ENCODE data around the gene TMEM79.
"Not testable (repeated sequence)": the region's sequence is repeated elsewhere in the genome, so short reads cannot be mapped to it uniquely, and the experiment has no call there.

The TMEM79 gene

DNA sequence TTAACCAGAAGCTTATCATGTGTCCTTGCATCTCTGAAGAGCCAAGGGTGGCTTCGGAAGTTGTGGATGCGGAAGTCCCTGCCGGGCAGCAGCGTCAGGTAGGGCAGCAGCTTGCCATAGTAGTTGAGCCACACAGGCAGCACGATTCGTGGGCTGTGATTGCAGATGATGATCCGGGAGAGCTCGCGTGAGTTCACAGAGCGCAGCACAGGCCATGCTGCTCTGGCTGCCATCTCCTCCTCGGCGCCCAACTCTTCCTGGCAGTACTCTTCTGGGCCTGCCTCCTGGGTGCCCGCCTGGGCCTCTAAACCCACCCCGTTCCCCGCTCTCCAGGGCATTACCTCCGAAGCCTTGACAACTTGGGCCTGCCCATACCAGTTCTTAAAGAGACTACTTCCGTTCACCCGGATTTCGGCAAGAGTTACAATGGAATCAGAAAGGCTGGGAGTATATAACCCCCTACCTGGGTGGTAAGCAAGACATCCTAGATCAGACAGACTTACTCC, 14.8 kb downstream of the TMEM79 start, which contains the start of gene VHLL:
VHLL (minus strand) TSS at position 456 of the 506 bp plus-strand sequence; CDS start at position 338, 118 bp downstream.
- DNase-seq (ENCODE audit: low read depth in 2 of 2, low spot score in 1 of 2), result no peak

DNA sequence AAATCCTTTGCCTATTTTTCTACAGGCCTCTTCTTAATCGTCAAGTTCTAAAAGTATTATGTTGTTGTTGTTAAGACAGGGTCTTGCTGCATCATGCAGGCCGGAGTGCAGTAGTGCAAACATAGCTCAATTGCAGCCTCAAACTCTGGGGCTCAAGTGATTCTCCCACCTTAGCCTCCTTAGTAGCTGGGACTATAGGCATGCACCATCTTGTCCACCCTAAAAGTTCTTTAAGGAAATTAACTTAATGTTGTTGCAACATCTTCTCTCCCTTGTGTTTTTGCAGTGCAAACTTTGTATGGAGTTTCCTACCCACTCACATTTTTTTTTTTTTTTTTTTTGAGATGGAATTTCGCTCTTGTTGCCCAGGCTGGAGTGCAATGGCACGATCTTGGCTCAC, 19.1 kb downstream of the TMEM79 start:
- no peak for DNase-seq (ENCODE audit: low read depth in 2 of 2, low spot score in 1 of 2)

DNA sequence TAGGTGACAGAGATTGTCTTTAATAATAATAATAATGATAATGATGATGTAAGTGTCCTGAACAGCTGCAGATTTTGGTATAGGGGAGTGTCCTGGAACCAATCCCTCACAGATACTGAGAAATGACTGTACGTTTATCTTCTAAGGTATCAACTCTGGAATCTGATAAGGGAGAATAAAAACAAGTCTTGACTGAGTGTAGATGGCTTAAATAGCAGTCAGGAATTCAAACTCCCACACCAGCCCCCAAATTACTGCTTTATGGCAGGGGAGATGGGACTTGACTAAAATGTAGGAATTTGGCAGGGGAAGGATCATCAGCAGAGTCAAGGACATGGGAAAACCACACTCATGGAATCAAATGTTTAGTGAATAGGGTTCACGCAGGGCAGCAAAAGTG, 21.1 kb downstream of the TMEM79 start:
- no peak for DNase-seq (ENCODE audit: low read depth in 2 of 2, low spot score in 1 of 2)

DNA sequence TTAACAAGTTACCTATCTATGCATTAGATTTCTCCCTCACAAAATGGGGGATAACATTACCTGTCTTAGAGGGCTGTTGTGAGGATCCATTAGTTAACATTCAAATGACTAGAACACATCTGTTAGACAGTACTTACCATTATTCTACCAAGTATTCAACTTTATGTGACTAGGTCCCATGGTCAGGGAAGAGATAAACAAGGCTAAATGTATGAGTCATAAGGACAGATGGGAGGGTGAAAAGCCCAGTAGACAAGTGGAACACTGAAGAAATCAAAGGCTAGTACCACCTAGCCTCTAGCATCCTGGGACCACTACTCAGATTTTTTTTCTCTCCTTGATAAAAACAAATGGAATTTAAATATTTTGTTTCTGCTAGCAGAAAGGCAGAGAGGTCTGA, 24.0 kb downstream of the TMEM79 start:
- no peak for DNase-seq (ENCODE audit: low read depth in 2 of 2, low spot score in 1 of 2)

DNA sequence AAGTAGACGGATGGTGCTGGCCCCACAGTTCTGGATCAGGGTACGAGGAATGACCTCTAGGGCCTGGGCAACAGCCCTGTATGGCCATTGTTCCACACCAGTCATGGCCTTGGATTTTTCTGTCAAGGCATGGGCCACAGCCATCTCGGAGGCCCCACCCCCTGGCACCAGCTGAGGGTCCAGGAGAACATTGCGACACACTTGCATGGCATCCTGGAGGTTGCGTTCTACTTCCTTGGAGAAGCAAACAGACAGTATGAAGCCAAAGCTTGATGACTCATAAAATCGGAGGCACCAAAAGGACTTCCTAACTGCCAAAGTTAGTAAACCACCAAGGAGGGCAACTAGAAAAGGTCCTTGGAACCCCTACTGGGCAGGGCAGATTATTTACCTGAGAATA, 26.8 kb downstream of the TMEM79 start:
- no peak for DNase-seq (ENCODE audit: low read depth in 2 of 2, low spot score in 1 of 2)

DNA sequence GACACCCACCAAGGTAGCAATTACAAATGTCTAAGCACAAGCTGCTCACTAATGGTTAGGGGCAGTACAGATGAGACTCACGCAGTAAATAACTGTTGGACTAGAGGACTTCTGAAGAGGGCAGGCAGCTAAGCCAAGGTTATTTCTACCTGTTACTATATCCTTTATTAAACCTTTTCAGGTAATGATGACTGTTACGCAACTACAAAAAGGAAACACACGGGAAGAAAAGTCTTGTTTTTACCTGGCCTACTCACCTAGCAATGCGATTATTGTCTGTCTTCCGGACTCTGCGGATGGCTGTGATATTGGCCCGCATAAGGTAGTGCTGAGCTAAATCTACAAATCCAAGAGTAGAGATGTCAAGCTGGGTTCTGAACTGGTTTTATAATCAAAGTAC, 32.8 kb downstream of the TMEM79 start:
- DNase-seq (ENCODE audit: low read depth in 2 of 2, low spot score in 1 of 2), result no peak

DNA sequence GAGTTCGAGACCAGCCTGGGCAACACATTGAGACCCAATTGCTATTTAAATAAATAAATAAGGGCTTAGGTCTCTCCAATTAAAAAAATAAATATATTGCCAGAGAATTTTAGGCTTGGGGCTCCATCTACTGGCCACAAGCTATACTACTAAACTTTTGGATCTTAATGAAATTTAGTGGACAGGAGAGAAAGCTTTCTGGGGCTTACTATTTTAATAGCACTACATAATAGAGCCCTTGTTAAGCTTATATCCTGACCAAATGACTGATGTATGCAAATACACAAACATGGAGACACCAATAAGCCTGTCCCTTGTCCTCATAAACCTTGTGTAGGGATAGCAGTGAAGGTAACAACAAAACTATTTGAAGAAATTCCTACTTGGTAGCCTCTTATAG, 35.5 kb downstream of the TMEM79 start:
- DNase-seq (ENCODE audit: low read depth in 2 of 2, low spot score in 1 of 2), result no peak

DNA sequence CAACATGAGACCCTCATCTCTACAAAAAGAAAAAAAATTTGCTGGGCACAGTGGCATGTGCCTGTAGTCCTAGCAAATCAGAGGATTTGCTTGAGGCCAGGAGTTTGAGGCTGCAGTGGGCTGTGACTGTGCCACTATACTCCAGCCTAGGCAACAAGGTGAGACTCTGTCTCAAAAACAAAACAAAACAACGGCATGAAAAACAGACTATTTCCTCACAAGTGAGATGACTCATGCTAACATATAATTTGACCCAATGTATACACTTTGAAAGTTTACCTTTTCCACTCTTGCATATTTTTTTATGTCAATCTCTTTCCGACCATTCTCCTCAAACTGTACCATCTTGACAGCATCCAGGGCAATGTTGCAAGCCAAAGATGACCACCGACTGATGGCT, 36.4 kb downstream of the TMEM79 start:
- no peak for DNase-seq (ENCODE audit: low read depth in 2 of 2, low spot score in 1 of 2)

DNA sequence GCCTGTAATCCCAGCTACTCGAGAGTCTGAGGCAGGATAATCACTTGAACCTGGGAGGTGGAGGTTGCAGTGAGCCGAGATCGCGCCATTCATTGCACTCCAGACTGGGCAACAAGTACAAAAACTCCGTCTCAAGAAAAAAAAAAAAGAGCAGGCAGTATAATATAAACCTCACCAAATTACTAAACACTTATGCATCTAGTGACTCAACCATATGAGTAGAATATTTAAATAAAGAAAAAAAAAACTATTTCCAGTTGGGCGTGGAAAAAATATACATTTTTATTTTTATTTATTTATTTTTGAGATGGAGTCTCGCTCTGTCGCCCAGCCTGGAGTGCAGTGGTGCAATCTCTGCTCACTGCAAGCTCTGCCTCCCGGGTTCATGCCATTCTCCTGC, 39.1 kb downstream of the TMEM79 start:
- not testable (repeated sequence) for DNase-seq (ENCODE audit: low read depth in 2 of 2, low spot score in 1 of 2)

DNA sequence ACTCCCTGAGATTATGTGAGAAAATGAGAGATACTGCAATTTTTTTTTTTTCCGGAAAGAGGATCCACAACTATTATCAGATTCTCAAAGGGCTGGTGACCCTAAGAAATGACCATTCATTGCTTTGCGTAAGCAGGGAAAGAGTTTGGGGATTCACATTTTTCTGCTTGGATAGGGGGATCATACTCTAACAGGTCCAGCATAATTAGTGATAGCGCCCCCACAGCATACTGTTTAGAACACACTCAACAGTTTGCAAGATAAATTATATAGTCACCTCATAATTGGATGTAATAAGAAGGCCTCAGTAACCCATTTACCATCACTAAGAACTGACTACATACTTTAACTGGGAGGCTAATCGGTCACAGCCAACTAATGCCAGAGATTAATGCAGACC, 52.1 kb downstream of the TMEM79 start:
- no peak for DNase-seq (ENCODE audit: low read depth in 2 of 2, low spot score in 1 of 2)

DNA sequence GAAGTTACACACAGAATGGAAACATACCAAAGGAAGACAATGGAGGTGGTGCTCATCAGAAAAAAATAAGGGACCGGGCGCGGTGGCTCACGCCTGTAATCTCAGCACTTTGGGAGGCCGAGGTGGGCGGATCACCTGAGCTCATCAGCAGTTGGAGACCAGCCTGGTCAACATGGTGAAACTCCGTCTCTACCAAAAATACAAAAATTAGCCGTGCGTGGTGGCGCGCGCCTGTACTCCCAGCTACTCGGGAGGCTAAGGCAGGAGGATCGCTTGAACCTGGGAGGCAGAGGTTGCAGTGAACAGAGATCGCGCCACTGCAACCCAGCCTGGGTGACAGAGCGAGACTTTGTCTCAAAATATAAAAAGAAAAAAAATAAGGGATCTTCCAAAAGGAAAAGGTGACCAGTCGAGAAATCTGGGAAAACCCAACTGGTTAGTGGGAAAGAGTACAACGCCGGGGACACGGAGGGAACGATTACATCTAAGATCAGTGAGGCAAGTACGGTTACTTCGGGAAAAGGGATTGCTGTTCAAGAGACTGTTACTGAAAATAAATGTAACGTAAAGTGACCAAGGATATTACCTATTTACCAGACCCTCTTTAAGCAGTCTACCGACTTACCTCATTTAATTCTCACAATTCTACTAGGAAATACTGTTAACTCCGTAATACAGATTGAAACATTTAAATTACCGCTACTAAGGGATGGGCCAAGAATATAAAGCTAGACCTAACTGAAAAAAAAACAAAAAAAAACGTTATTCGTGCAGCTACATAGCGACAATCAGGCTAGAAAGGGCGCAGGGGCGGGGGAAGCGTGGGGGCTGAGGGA, 53.1 kb downstream of the TMEM79 start:
- DNase-seq (ENCODE audit: low read depth in 2 of 2, low spot score in 1 of 2), result no peak

DNA sequence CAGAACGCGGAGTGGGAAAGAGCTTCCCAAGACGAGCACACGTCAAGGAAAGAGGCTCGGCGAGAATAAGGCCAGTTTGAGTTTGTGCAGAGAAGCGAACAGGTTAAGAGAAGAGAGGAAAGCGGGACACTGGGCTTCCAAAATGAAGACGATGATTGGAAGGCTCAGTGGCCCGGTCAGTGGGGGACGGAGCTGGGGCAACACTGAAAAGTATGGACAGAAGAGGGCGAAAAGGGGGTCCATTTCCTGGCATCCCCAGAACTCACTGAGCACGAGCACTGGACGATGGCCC, 53.7 kb downstream of the TMEM79 start:
- no peak for DNase-seq (ENCODE audit: low read depth in 2 of 2, low spot score in 1 of 2)

DNA sequence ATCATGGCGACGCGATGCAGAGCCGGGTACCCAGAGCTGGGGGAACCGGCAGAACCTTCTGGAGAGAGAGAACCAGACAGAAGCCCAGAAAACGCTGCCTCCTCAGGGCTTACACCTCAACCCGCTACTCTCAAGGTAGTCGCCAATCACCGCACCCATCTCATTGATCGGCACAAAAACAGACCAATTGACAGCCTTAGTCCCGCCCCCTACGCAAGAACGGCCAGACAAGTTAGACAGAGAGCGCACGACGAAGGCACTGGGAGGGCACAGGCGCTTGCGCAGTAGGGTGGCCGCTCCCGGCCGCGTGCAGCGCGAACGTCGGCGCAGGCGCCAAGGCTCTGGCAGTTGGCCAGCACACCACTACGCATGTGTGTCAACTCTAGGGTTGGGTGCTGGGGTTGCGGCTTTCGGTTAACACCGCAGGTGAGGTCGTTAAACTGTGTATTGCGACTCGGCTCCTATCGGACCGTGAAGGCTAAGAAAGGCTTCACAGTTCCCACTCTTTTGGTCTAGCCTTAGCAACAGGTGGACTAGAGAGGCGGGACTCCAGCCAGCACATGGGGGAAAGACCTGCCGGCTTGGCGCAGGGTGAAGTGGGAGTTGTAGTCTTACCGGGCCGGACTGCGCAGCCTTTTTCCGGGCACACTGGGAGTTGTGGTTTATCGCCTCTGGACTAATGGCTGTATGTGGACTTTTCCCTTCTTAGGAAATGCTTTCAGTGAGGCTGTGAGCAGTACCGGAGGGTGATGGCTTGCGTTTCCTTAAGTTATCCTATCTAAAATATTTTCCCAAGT, 54.3 kb downstream of the TMEM79 start, which contains the start of the genes CCT3 and TSACC:
CCT3 (minus strand) TSS at position 113 of the 797 bp plus-strand sequence; CDS start at position 5, 108 bp downstream.
TSACC (plus strand) TSS at position 347 of the 797 bp plus-strand sequence. CDS start 1,232 bp downstream, outside the sequence.
- peak; percentile 95 to 98 for DNase-seq (ENCODE audit: low read depth in 2 of 2, low spot score in 1 of 2)
